Aorta (tissue), 5 donors: ENCODE results near the gene PACSIN1. TPM values are rescaled to one million over a fixed set of nuclear protein-coding genes. Genes with fewer than 3 reads are reported as not detected.
A peak's percentile ranks its signal among the peaks of the same experiment; 100 is the strongest.

Experiments used
- ATAC-seq: fragments of 200-7000 bp; cut with Tn5 transposase; one replicate; pipeline ENCODE4 v1.9.1; 2022; ENCODE audit warnings: moderate library complexity; ENCODE audit not compliant: low FRiP score
- DNase-seq, 2 donors: peaks; one replicate each; pipeline ENCODE4 v3.0.0-alpha.2; 2020
- H3K27ac ChIP-seq, 2 donors: one replicate each; pipeline ENCODE4 v1.5.1; 2013; ENCODE audit warnings: low read length in 2 of 2, mild to moderate bottlenecking in 2 of 2, moderate library complexity in 2 of 2, control low read depth in 1 of 2, inconsistent platforms in 1 of 2, low read depth in 1 of 2
- H3K27me3 ChIP-seq, 2 donors: one replicate each; pipeline ENCODE4 v1.6.1; 2013; ENCODE audit warnings: control low read depth in 1 of 2, low read length in 1 of 2, mild to moderate bottlenecking in 1 of 2, moderate library complexity in 1 of 2; ENCODE audit not compliant: insufficient read depth in 2 of 2, control insufficient read depth in 1 of 2
- H3K36me3 ChIP-seq, 2 donors: one replicate each; pipeline ENCODE4 v1.6.1; 2013; ENCODE audit warnings: control low read depth in 1 of 2, low read length in 1 of 2, mild to moderate bottlenecking in 1 of 2; ENCODE audit not compliant: insufficient read depth in 2 of 2, control insufficient read depth in 1 of 2
- H3K4me1 ChIP-seq, 2 donors: one replicate each; pipeline ENCODE4 v1.6.1; 2013; ENCODE audit warnings: low read length in 2 of 2, control low read depth in 1 of 2, mild to moderate bottlenecking in 1 of 2, moderate library complexity in 1 of 2; ENCODE audit not compliant: insufficient read depth in 2 of 2, control insufficient read depth in 1 of 2
- H3K4me3 ChIP-seq, 2 donors: one replicate each; pipeline ENCODE4 v1.5.1; 2013; ENCODE audit warnings: low read length in 2 of 2, control low read depth in 1 of 2, mild to moderate bottlenecking in 1 of 2
- H3K9me3 ChIP-seq: one replicate; pipeline ENCODE4 v1.6.1; 2013; ENCODE audit warnings: mild to moderate bottlenecking, low read length; ENCODE audit not compliant: control insufficient read depth
- WGBS, 2 donors: extraction: QIAGEN DNeasy Blood & Tissue Kit; methylation state at CpG; one replicate each; pipeline ENCODE4 v1.1.7; 2013; 5-methylcytosine and 5-hydroxymethylcytosine counted together
- intact Hi-C, 2 donors: fragments of 100-400 bp; cut with DNase I; formaldehyde crosslinking; loops; one replicate each; pipeline versions ENCODE4 v1.14.2 to v1.15.0; 2022
- polyA plus RNA-seq, 2 donors: library from polyadenylated mRNA; stranded (reverse); fragments of 200-250 nt; gene quantifications; one replicate each; pipeline ENCODE4 v1.2.3, GENCODE V29; 2013
- total RNA-seq, 2 donors: library from RNA; stranded (reverse); fragmentation: NEBNext Ultra II Directional; extraction: Animal tissue kit (Norgen Biotek cat#: 25700); gene quantifications; one replicate each; pipeline ENCODE4 v1.2.1, GENCODE V29; 2021
- donor health status: healthy with polysubstance abuse.
- donor health status: Bipolar disorder and iron deficiency.
- donor health status: DM: no; HTN: no; CAD: no.
- donor health status: DM: no; HTN: no; CAD: no.
- donor health status: DM: yes; HTN: yes; CAD: no.

The PACSIN1 gene
- total and polyA plus RNA-seq, 4 donors, result 0.10 to 0.84 (median 0.10) TPM; not detected in 1

DNA sequence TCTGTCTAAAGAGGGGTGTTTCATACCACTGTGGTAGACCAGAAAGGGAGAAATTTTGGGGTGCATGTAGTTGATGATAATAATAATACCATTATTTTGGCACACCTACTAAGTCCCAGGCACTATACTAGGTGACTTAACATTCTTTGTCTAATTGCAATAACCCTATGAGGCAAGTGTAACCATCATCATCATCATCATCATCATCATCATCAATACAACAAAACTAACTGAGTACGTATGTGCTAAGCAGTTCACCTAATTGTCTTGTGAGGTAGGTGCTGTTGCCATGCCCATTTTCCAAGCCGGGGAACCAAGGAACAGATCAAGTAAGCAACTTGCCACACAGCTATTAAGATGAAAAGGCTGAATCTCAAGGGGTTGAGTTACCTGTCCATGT is 2.6 kb upstream of the PACSIN1 start:
- WGBS, 2 donors, result 90 to 93% methylated on average over 2 of the region's 2 CpGs
- intact Hi-C loops, result no loop called here

DNA sequence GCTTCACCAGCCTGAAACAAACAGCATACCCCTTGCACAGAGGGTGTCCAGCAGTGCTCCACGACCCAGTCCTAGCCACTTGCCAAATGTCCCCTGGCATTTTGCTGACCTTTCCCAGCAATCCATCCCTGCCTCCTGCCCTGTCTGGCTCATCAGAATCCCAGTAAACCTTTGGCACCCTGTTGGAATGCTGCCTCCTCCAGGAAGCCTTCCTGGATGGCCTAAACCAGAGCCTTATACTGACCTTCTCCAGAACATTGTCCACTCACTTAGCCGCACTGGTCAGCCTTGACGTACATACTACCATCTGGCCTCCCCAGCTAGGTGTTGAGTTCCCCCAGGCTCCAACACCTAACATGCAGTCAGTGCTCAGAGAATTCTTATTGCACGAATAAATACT is 2.0 kb upstream of the PACSIN1 start:
- Histone ChIP-seq H3K27ac (no peak overlapping the region), H3K27me3 (no peaks in the 10 kb centered on the region), H3K9me3 (no peaks in the 10 kb centered on the region), H3K4me3 (no peak overlapping the region), H3K36me3 (no peaks in the 10 kb centered on the region), H3K4me1 (no peaks in the 10 kb centered on the region)
- WGBS, 2 donors, result 80% methylated on average over 4 of the region's 4 CpGs
- DNase-seq, result no peak
- intact Hi-C loops, result no loop called here
- ATAC-seq, result no peak

More for the DNA sequence above, 2.6 kb upstream of the PACSIN1 start:
- no peak overlapping the region for H3K4me3 ChIP-seq
- H3K36me3 ChIP-seq, result no peaks in the 10 kb centered on the region
- no peaks in the 10 kb centered on the region for H3K4me1 ChIP-seq
- ATAC-seq (no peak), DNase-seq (no peak)
- no peak overlapping the region for H3K27ac ChIP-seq
- no peaks in the 10 kb centered on the region for H3K27me3 ChIP-seq
- H3K9me3 ChIP-seq, result no peaks in the 10 kb centered on the region

- DNase-seq (no peak), ATAC-seq (no peak)
- no peaks in the 10 kb centered on the region for H3K27me3 ChIP-seq
- H3K4me3 ChIP-seq, result peak overlapping the region in 1 of 2 donors; percentile 34
- H3K4me1 ChIP-seq, result no peaks in the 10 kb centered on the region
- WGBS, 2 donors, result 18 to 20% methylated on average over 27 to 28 of the region's 28 CpGs
- no peaks in the 10 kb centered on the region for H3K9me3 ChIP-seq
- H3K36me3 ChIP-seq, result no peaks in the 10 kb centered on the region
- no peak overlapping the region for H3K27ac ChIP-seq
- intact Hi-C loops, result no loop called here
These were observed 638 bp downstream of the PACSIN1 start for GRCh38 chr6:34466242-34467185.

DNA sequence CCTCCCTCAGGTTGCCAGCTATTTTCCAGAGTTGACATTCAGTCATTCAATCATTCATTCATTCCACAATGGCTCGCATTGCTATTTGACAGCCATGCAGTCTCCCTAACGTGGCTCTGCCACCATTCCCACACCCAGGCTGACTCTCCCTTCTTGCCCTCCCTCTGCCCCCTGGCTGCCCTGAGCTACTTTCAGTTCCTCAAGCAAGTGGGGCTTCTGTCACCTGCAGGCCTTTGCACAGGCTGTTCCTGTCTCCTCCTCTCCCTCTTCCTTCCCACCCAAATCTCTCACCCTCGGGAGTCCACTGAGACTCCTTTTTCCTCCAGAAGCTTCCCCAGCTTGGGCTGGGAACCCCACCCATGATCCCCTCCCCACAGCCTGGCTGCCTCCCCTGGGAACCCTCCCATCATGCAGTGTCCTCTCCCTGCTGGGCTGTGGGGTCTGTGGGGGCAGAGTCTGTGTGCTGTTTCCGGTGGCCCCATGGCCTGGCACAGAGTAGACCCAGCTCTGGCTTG is 2.6 kb downstream of the PACSIN1 start:
- H3K9me3 ChIP-seq, result no peaks in the 10 kb centered on the region
- H3K4me3 ChIP-seq, result no peak overlapping the region
- intact Hi-C loops, result no loop called here
- DNase-seq (no peak), ATAC-seq (no peak)
- H3K4me1 ChIP-seq, result no peaks in the 10 kb centered on the region
- whole genome bisulfite sequencing, 2 donors, result 90 to 92% methylated on average over 4 of the region's 4 CpGs
- no peaks in the 10 kb centered on the region for H3K27me3 ChIP-seq
- no peak overlapping the region for H3K27ac ChIP-seq
- no peaks in the 10 kb centered on the region for H3K36me3 ChIP-seq

DNA sequence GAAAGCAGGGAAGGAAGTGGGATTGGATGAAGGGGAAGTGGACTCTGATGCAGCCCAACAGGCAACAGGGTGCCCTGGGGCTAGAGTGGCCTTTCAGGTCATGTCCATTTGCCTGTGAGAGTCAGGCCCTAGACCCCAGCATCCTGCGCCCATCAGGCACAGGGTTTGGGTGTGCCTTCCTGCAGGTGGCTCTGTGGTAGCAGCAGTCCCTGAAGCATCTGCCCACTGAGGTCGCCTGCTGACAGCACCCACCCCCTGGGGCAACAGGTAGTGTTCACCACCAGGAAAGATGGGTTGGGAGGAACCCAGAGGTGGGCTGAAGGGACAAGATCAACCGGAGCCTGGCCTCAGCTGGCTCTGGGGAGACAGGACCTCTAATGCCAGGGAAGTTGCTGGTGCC is 3.6 kb downstream of the PACSIN1 start:
- ATAC-seq (no peak), DNase-seq (no peak)
- no peak overlapping the region for H3K27ac ChIP-seq
- no peaks in the 10 kb centered on the region for H3K4me1 ChIP-seq
- H3K27me3 ChIP-seq, result no peaks in the 10 kb centered on the region
- H3K36me3 ChIP-seq, result no peaks in the 10 kb centered on the region
- intact Hi-C loops, result no loop called here
- no peak overlapping the region for H3K4me3 ChIP-seq
- 87 to 89% methylated on average over 3 of the region's 3 CpGs for WGBS, 2 donors
- H3K9me3 ChIP-seq, result peaks cover 2% of the 10 kb centered on the region

DNA sequence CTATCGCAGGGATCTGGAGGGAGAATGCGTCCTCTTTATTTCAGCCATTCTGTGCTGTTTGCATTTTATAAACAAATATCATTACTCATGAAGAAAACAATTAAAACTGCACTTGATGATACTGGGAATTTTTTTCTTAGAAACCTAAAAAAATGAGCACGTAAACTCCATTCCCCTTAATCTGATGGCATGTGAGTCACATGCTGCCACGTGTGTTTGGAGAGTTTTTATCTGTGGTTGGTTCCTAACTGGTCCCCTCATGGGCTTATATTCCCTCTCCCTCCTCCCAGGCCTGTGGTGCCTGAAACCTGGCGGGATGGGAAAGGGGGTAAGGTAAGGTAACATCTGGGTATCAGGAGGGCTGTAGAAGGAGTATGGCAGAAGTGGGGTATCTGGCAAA is 6.5 kb downstream of the PACSIN1 start:
- no peaks in the 10 kb centered on the region for H3K27me3 ChIP-seq
- no peak for DNase-seq
- H3K9me3 ChIP-seq, result peaks cover 2% of the 10 kb centered on the region
- H3K4me3 ChIP-seq, result no peak overlapping the region
- intact Hi-C loops, result no loop called here
- H3K27ac ChIP-seq, result no peak overlapping the region
- no peaks in the 10 kb centered on the region for H3K4me1 ChIP-seq
- no peaks in the 10 kb centered on the region for H3K36me3 ChIP-seq
- 92% methylated on average over 5 of the region's 5 CpGs for WGBS, 2 donors
- ATAC-seq, result no peak

GRCh38 chr6:34473967-34474366 is 8.1 kb downstream of the PACSIN1 start:
- DNase-seq (no peak), ATAC-seq (no peak)
- no peak overlapping the region for H3K4me3 ChIP-seq
- H3K27me3 ChIP-seq, result no peaks in the 10 kb centered on the region
- no peak overlapping the region for H3K27ac ChIP-seq
- intact Hi-C loops, result no loop called here
- H3K4me1 ChIP-seq, result no peaks in the 10 kb centered on the region
- H3K9me3 ChIP-seq, result peaks cover 2% of the 10 kb centered on the region
- 81 to 82% methylated on average over 1 of the region's 1 CpG for WGBS, 2 donors
- H3K36me3 ChIP-seq, result no peaks in the 10 kb centered on the region

GRCh38 chr6:34474754-34475153 is 8.9 kb downstream of the PACSIN1 start:
- Histone ChIP-seq H3K9me3 (peaks cover 2% of the 10 kb centered on the region), H3K36me3 (no peaks in the 10 kb centered on the region), H3K4me3 (no peak overlapping the region), H3K27ac (no peak overlapping the region), H3K27me3 (no peaks in the 10 kb centered on the region), H3K4me1 (no peaks in the 10 kb centered on the region)
- ATAC-seq, result no peak
- intact Hi-C loops, result no loop called here
- no peak for DNase-seq
- WGBS, 2 donors, result 89 to 91% methylated on average over 2 of the region's 2 CpGs

DNA sequence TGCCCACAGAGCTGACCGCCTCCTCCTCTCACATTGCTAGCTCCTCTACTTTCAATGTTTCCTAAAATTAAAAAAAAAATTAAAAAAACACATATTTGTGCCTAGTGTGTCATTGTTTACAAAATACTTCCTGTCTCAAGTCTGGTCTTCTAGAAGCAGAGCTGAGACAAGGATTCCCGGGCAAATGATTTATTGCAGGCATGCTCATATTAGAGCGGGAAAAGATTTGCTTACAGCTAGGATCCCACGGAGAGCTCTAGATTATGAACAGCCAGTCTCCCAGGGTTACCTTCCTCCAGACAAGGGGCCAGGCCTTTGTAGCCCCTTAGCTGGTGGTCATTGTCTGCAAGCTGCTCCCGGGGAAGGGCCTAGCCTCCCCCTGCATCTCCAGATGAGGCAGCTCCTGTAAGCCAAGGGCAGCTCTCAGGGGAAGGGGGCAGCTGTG is 9.4 kb downstream of the PACSIN1 start:
- Histone ChIP-seq H3K4me1 (no peaks in the 10 kb centered on the region), H3K9me3 (peaks cover 2% of the 10 kb centered on the region), H3K27ac (no peak overlapping the region), H3K4me3 (no peak overlapping the region), H3K27me3 (no peaks in the 10 kb centered on the region), H3K36me3 (no peaks in the 10 kb centered on the region)
- DNase-seq (no peak), ATAC-seq (no peak)
- WGBS, 2 donors, result 70 to 77% methylated on average over 5 of the region's 5 CpGs
- intact Hi-C loops, result no loop called here
